Body of pancreas (tissue), 4 donors: ENCODE data around the gene CREB3L1. TPM values are rescaled to one million over a fixed set of nuclear protein-coding genes. Genes with fewer than 3 reads are reported as not detected.
"Not testable (repeated sequence)": the region's sequence is repeated elsewhere in the genome, so short reads cannot be mapped to it uniquely, and the experiment has no call there.

Source experiments
- ATAC-seq: fragments of 150-250 bp; one replicate; pipeline ENCODE4 v1.9.1; 2016
- DNase-seq, 4 donors: peaks; one replicate each; pipeline ENCODE4 v3.0.0-alpha.2; 2019
- H3K27ac ChIP-seq, 4 donors: fragments of 200-600 bp; sonication (generic); 1 replicate in 3 of 4; 2 replicates in 1 of 4; pipeline versions ENCODE4 v1.5.1 to v1.6.1; 2016 to 2019; ENCODE audit warnings: mild to moderate bottlenecking in 1 of 4, mixed read lengths in 1 of 4, moderate library complexity in 1 of 4
- H3K27me3 ChIP-seq, 2 donors: fragments of 200-600 bp; sonication (generic); one replicate each; pipeline ENCODE4 v1.6.0; 2016; ENCODE audit warnings: mild to moderate bottlenecking in 1 of 2
- H3K36me3 ChIP-seq, 2 donors: fragments of 200-600 bp; sonication (generic); replicated peaks in 1 of 2; 2 replicates each; pipeline ENCODE4 v1.5.1; 2016; ENCODE audit warnings: low read depth in 2 of 2; ENCODE audit not compliant: insufficient read depth in 1 of 2
- H3K4me1 ChIP-seq: fragments of 200-600 bp; sonication (generic); one replicate; pipeline ENCODE4 v1.6.0; 2016
- H3K4me3 ChIP-seq, 2 donors: fragments of 200-600 bp; sonication (generic); 1 replicate in 1 of 2; 2 replicates in 1 of 2; pipeline ENCODE4 v1.5.1; 2016 to 2019
- H3K9me3 ChIP-seq, 3 donors: fragments of 200-600 bp; sonication (generic); 1 replicate in 2 of 3; 2 replicates in 1 of 3; pipeline ENCODE4 v1.5.1; 2016
- POLR2A ChIP-seq, 3 donors: fragments of 450-650 bp; IDR thresholded peaks; one replicate each; pipeline ENCODE4 v1.6.1; 2016; ENCODE audit warnings: antibody characterized with exemption in 3 of 3, mild to moderate bottlenecking in 2 of 3
- WGBS, 2 donors: methylation state at CpG; one replicate each; pipeline ENCODE4 v1.1.5; 2017; 5-methylcytosine and 5-hydroxymethylcytosine counted together
- intact Hi-C: fragments of 100-400 bp; cut with DNase I; formaldehyde crosslinking; loops from one replicate; pipeline ENCODE4 v1.15.1; 2023
- total RNA-seq, 2 donors: library from RNA; depleted of rRNA; stranded (reverse); fragments of >200 nt; gene quantifications; one replicate each; pipeline ENCODE4 v1.1.0, GENCODE V29; 2016
- TF ChIP-seq, protein P1 (sequence below), 7 experiments: fragments of 450-650 bp in 4 of 7; fragments of 200-600 bp in 3 of 7; sonication (generic) in 3 of 7; IDR thresholded peaks; one replicate each; pipeline ENCODE4 v1.5.1; 2016 to 2019; ENCODE audit warnings: antibody characterized with exemption in 7 of 7

Gene CREB3L1
- total RNA-seq, 2 donors from 2014 or later: 20.8 to 22.7 TPM

DNA sequence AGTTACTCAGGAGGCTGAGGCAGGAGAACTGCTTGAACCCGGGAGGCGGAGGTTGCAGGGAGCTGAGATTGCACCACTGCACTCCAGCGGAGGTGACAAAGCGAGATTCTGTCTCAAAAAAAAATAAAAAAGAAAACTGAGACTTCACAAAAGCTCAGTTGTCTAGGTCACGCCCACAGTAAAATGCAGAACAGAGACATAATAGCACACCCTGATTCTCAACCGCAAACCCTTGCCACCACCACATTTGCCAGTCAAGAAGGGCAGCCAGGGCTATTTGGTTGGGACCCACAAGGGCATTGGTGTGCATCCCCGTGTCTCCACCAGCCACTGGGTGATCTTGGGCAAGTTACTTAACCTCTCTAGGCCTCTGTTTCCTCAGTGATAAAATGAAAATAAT lies 25.4 kb downstream of the CREB3L1 start:
- DNase-seq (no peak), ATAC-seq (no peak)
- Histone ChIP-seq H3K36me3 (peaks cover 5 to 12% of the 10 kb centered on the region in 2 donors), H3K27me3 (no peaks in the 10 kb centered on the region), H3K9me3 (no peaks in the 10 kb centered on the region), H3K27ac (no peak overlapping the region), H3K4me1 (no peaks in the 10 kb centered on the region), H3K4me3 (no peak overlapping the region)
- 77 to 92% methylated on average over 7 of the region's 7 CpGs for WGBS, 2 donors
- TF ChIP-seq, protein P1, sequence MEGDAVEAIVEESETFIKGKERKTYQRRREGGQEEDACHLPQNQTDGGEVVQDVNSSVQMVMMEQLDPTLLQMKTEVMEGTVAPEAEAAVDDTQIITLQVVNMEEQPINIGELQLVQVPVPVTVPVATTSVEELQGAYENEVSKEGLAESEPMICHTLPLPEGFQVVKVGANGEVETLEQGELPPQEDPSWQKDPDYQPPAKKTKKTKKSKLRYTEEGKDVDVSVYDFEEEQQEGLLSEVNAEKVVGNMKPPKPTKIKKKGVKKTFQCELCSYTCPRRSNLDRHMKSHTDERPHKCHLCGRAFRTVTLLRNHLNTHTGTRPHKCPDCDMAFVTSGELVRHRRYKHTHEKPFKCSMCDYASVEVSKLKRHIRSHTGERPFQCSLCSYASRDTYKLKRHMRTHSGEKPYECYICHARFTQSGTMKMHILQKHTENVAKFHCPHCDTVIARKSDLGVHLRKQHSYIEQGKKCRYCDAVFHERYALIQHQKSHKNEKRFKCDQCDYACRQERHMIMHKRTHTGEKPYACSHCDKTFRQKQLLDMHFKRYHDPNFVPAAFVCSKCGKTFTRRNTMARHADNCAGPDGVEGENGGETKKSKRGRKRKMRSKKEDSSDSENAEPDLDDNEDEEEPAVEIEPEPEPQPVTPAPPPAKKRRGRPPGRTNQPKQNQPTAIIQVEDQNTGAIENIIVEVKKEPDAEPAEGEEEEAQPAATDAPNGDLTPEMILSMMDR (IDR thresholded peaks at IDR 0.05): no peak
- no peak for TF ChIP-seq POLR2A (IDR thresholded peaks at IDR 0.05)
- intact Hi-C loops: no loop called here

DNA sequence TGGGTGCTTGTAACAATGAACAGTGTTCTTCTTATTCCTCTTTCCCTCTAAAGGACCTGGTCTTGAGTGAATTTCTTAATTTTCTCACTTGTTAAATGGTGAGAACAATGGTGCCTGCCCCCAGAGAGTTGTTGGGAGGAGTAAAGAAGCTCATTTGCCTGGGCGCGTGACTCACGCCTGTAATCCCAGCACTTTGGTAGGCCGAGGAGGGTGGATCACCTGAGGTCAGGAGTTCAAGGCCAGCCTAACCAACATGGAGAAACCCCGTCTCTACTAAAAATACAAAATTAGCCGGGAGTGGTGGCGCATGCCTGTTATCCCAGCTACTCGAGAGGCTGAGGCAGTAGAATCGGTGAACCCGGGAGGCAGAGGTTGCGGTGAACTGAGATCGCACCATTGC lies 26.6 kb downstream of the CREB3L1 start:
- H3K9me3 ChIP-seq, H3K4me3 ChIP-seq, ATAC-seq, H3K27ac ChIP-seq, DNase-seq, H3K4me1 ChIP-seq, H3K27me3 ChIP-seq, intact Hi-C loops: not testable (repeated sequence)
- 83 to 90% methylated on average over 12 of the region's 12 CpGs for WGBS, 2 donors
- H3K36me3 ChIP-seq: peaks cover 5 to 12% of the 10 kb centered on the region in 2 donors

DNA sequence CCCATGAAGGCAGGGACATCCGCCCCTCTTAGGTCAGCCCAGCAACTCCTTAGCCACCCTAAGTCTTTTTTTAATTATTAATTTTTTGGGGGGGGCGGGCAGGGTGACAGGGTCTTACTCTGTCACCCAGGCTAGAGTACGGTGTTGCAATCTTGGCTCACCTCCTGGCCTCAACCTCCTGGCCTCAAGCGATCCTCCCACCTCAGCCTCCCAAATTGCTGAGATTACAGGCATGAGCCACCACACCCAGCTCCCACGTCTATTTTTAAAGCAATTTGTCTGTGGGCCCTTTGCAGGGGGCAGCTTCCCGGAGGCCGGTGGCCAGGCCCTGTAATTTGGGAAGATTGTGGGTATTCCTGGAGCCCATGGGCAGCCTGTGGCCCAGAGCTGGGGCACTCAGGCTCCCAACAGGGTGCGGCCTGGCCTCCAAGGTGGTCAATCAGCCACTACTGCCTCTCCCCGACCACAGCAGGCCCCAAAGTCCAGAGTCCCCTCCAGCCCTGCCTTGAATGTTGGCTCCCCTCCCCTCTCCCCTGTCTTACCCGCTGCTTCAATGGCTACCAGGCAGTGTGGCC lies 27.2 kb downstream of the CREB3L1 start:
- intact Hi-C loops: loop anchor here (5.0 kb wide), 1 partner anchor 52 kb away; no protein-coding TSS in a partner anchor
- H3K27ac ChIP-seq: no peak overlapping the region
- TF ChIP-seq, protein P1 (IDR thresholded peaks at IDR 0.05): no peak
- no peak for TF ChIP-seq POLR2A (IDR thresholded peaks at IDR 0.05)
- no peaks in the 10 kb centered on the region for H3K27me3 ChIP-seq
- no peak for ATAC-seq
- H3K4me3 ChIP-seq: no peak overlapping the region
- no peaks in the 10 kb centered on the region for H3K4me1 ChIP-seq
- WGBS, 2 donors: 90 to 93% methylated on average over 6 to 9 of the region's 10 CpGs
- H3K36me3 ChIP-seq: peaks cover 5 to 12% of the 10 kb centered on the region in 2 donors
- H3K9me3 ChIP-seq: no peaks in the 10 kb centered on the region
- DNase-seq: no peak

DNA sequence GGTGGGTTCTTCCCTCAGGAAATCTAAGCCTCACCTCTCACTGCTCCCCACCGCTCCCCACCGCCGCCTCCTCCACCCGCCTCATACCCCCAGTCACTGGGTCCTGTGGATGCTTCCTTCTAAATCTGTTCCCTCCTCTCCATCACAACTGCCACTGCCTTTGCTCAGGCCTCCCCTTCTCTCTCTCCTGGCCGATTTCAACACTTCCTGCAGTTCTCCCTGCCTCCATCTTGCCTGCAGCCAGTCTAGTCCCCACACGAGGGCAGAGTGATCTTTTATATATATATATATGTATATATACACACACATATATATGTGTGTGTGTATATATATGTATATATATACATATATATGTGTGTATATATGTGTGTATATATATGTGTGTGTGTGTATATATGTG lies 27.8 kb downstream of the CREB3L1 start:
- ATAC-seq (no peak), DNase-seq (no peak)
- no peak overlapping the region for H3K4me3 ChIP-seq
- H3K27me3 ChIP-seq: no peaks in the 10 kb centered on the region
- intact Hi-C loops: loop anchor here (5.0 kb wide), 1 partner anchor 53 kb away; no protein-coding TSS in a partner anchor
- no peaks in the 10 kb centered on the region for H3K9me3 ChIP-seq
- no peak overlapping the region for H3K27ac ChIP-seq
- no peak for TF ChIP-seq POLR2A (IDR thresholded peaks at IDR 0.05)
- TF ChIP-seq, protein P1 (IDR thresholded peaks at IDR 0.05): no peak
- peaks cover 5 to 8% of the 10 kb centered on the region in 2 donors for H3K36me3 ChIP-seq
- H3K4me1 ChIP-seq: no peaks in the 10 kb centered on the region
- WGBS, 2 donors: 64 to 73% methylated on average over 6 of the region's 6 CpGs

DNA sequence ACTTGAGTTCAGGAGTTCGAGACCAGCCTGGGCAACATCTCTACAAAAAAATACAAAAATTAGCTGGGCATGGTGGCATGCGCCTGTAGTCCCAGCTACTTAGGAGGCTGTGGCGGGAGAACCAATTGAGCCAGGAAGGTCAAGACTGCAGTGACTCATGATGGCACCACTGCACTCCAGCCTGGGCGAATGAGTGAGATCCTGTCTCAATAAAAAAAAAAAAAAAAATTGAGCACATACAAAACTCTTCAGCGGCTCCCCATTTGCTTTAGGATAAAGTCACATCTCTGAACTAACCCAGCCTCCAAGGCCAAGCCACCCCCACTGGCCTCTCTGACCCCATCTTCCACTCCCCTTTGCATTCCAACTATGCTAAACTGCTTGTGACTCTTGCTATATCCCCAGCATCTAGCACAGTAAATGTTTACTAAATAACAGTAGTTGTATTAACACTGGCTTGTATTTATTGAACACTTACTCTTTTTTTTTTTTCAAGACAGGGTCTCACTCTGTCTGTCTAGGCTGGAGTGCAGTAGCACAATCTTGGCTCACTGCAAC lies 28.9 kb downstream of the CREB3L1 start:
- Histone ChIP-seq H3K4me3 (no peak overlapping the region), H3K27me3 (no peaks in the 10 kb centered on the region), H3K9me3 (no peaks in the 10 kb centered on the region), H3K4me1 (no peaks in the 10 kb centered on the region), H3K36me3 (peaks cover 5 to 14% of the 10 kb centered on the region in 2 donors), H3K27ac (no peak overlapping the region)
- TF ChIP-seq, protein P1 (IDR thresholded peaks at IDR 0.05): no peak
- no peak for TF ChIP-seq POLR2A (IDR thresholded peaks at IDR 0.05)
- 84 to 92% methylated on average over 5 of the region's 5 CpGs for WGBS, 2 donors
- intact Hi-C loops: loop anchor here (5.0 kb wide), 1 partner anchor 54 kb away; no protein-coding TSS in a partner anchor
- DNase-seq (no peak), ATAC-seq (no peak)
